ENCODE measurements around the gene EIF4EBP2. TPM values are rescaled to one million over a fixed set of nuclear protein-coding genes. Genes with fewer than 3 reads are reported as not detected.
A peak's percentile ranks its signal among the peaks of the same experiment; 100 is the strongest.

Gene EIF4EBP2
- total and polyA plus RNA-seq, 9 donors: 37.7 to 99.2 (median 72.5) TPM

DNA sequence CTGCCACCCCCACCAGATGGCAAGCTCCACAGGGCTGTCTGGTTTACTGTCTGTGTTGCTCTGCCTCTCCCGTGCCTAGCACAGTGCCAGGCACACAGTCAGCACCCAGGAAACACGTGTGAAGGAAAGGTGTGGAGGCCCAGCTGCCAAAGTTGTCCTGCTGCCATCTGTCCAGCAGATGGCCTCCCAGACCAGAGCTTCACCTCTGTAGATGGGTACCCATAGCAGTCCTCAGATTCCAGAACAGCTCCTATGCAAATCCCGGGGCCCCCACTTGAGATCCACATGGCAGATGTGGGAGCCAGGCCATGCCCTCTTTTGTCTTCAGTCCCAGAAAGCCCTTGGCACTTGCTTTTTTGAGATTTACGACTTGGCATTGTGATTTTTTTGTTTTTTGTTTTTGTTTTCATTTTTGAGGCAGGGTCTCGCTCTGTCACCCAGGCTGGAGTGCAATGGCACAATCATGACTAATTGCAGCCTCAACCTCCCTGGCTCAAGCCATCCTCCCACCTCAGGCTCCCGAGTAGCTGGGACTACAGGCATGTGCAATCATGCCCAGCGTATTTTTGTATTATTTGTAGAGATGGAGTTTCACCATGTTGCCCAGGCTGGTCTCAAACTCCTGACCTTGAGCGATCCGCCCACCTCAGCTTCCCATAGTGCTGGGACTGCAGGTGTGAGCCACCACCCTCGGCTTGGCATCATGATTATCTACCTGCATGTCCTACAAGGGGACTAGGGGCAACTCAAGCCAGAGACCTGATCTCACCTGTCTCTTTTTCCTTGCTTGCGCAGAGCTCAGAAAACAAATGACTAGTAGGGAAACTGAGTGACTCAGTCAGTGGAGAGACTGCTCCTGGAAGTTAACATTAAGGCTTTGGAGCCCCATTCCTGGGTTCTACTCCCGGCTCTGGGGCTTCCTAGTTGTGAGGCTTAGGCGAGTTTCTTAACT, 57.7 kb downstream of the EIF4EBP2 start:
- Histone ChIP-seq H3K9me3 (no peaks in the 10 kb centered on the region), H3K27me3 (no peaks in the 10 kb centered on the region), H3K4me3 (no peak overlapping the region), H3K36me3 (no peaks in the 10 kb centered on the region), H3K4me1 (ENCODE audit: insufficient read depth) (peaks cover 7% of the 10 kb centered on the region), H3K27ac (no peak overlapping the region)
- intact Hi-C loops (cut with DNase I): loop anchor here (5.0 to 10.0 kb wide), 4 partner anchors 76 to 296 kb away; no protein-coding TSS in a partner anchor
- DNase-seq: peak; percentile 48 to 73 (median 70)
- TF ChIP-seq EP300 (IDR thresholded peaks at IDR 0.05): no peak
- TF ChIP-seq, protein P1, sequence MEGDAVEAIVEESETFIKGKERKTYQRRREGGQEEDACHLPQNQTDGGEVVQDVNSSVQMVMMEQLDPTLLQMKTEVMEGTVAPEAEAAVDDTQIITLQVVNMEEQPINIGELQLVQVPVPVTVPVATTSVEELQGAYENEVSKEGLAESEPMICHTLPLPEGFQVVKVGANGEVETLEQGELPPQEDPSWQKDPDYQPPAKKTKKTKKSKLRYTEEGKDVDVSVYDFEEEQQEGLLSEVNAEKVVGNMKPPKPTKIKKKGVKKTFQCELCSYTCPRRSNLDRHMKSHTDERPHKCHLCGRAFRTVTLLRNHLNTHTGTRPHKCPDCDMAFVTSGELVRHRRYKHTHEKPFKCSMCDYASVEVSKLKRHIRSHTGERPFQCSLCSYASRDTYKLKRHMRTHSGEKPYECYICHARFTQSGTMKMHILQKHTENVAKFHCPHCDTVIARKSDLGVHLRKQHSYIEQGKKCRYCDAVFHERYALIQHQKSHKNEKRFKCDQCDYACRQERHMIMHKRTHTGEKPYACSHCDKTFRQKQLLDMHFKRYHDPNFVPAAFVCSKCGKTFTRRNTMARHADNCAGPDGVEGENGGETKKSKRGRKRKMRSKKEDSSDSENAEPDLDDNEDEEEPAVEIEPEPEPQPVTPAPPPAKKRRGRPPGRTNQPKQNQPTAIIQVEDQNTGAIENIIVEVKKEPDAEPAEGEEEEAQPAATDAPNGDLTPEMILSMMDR (IDR thresholded peaks at IDR 0.05): peak; percentile 71 to 78 (median 72)
- WGBS, 3 donors: 48 to 51% (median 51%) methylated on average over 13 of the region's 13 CpGs

DNA sequence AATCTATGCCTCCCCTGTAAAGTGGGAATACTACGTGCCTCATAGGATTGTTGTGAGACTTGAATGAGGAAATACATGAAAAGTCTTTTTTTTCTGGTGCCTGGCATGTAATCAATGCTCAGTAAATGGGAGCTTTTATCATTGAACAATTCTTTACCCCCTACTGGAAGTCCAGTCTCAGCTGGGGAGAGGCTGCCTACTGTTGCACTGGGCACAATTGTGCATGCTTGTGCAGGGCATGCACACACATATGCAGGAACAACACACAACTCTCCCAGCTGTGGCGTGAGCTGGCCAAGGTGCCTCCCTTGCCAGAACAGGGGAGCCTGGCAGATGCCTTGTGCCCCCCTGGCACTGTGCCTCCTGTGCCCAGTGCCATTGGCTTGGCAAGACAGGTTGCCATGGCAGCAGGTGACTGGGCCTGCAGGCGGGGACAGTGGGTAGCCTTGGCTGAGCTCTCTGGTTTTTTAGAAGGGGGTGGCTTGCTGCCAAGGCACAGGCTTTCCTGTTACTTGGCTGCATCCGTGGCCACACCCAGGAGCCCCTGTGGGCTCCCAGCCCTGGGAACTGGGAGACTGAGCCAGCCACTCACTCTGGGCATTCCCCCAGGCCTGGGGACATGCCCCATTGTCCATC, 58.5 kb downstream of the EIF4EBP2 start:
- H3K4me1 ChIP-seq (ENCODE audit: insufficient read depth): peaks cover 7% of the 10 kb centered on the region

DNA sequence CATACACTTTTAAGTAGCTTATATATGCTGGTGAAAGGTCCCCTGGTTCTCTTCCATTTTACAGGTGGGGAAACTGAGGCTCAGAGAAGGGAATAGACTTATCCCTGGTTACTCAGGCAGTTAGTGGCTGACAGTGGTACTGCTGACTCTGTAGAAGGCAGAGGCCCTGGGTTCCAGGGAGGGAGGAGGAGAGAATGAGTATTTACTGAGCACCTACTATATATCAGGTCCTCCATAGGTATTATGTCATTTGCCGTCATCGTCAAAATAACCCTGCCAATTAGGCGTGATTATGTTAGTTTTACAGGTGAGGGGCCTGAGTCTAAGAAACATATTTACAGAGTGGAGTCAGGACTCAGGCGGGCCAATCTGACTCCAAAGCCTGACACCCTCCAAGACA, 61.3 kb downstream of the EIF4EBP2 start:
- intact Hi-C loops (cut with DNase I): loop anchor here in 2 of 4 donors (10.0 kb wide), 1 partner anchor 290 kb away; no protein-coding TSS in a partner anchor
- Histone ChIP-seq H3K9me3 (no peaks in the 10 kb centered on the region), H3K4me3 (no peak overlapping the region), H3K4me1 (ENCODE audit: insufficient read depth) (peaks cover 2% of the 10 kb centered on the region), H3K36me3 (no peaks in the 10 kb centered on the region), H3K27ac (no peak overlapping the region), H3K27me3 (no peaks in the 10 kb centered on the region)
- TF ChIP-seq EP300 (IDR thresholded peaks at IDR 0.05): no peak
- TF ChIP-seq, protein P1 (IDR thresholded peaks at IDR 0.05): no peak
- TF ChIP-seq POLR2A (IDR thresholded peaks at IDR 0.05): no peak
- DNase-seq: no peak
- WGBS, 3 donors: 94 to 97% (median 94%) methylated on average over 4 of the region's 4 CpGs

More for the DNA sequence above, 58.5 kb downstream of the EIF4EBP2 start:
- no peak overlapping the region for H3K4me3 ChIP-seq
- H3K9me3 ChIP-seq: no peaks in the 10 kb centered on the region
- intact Hi-C loops (cut with DNase I): loop anchor here (5.0 to 10.0 kb wide), 4 partner anchors 75 to 295 kb away; no protein-coding TSS in a partner anchor
- no peaks in the 10 kb centered on the region for H3K27me3 ChIP-seq
- H3K36me3 ChIP-seq: no peaks in the 10 kb centered on the region
- H3K27ac ChIP-seq: no peak overlapping the region
- no peak for TF ChIP-seq POLR2A (IDR thresholded peaks at IDR 0.05)
- TF ChIP-seq, protein P1 (IDR thresholded peaks at IDR 0.05): no peak
- no peak for TF ChIP-seq EP300 (IDR thresholded peaks at IDR 0.05)
- 41 to 52% (median 51%) methylated on average over 4 of the region's 4 CpGs for WGBS, 3 donors
- DNase-seq: peak in 3 of 5 donors; percentile 59 to 69 (median 67)

DNA sequence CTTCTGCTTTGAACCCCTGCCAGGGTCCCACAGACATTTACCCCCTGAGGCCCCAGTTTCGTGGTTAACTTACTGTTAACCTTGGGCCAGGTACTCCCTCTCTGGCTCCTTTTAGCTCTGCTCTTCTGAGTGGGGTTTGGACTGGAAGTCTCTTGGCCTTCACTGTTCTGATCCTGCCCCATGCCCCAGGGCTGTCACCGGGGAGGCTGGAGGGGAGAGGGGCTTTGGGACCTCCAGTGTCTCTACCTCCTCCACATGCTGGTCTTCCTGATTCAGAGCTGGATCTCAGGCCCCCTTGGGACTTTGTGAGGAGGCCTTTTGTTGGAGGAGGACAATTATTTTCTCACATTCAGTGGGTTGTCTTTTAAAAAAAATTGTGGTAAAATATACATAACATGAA, 61.9 kb downstream of the EIF4EBP2 start:
- Histone ChIP-seq H3K4me1 (ENCODE audit: insufficient read depth) (peaks cover 2% of the 10 kb centered on the region), H3K4me3 (no peak overlapping the region), H3K27me3 (no peaks in the 10 kb centered on the region), H3K27ac (no peak overlapping the region), H3K36me3 (no peaks in the 10 kb centered on the region), H3K9me3 (no peaks in the 10 kb centered on the region)
- no peak for DNase-seq
- TF ChIP-seq POLR2A (IDR thresholded peaks at IDR 0.05) (no peak), EP300 (IDR thresholded peaks at IDR 0.05) (no peak)
- TF ChIP-seq, protein P1 (IDR thresholded peaks at IDR 0.05): no peak
- WGBS, 3 donors: 72 to 92% (median 80%) methylated on average over 2 of the region's 2 CpGs
- intact Hi-C loops (cut with DNase I): loop anchor here in 2 of 4 donors (10.0 kb wide), 1 partner anchor 289 kb away; no protein-coding TSS in a partner anchor
